ENCODE measurements around the gene SIK3. TPM values are rescaled to one million over a fixed set of nuclear protein-coding genes. Genes with fewer than 3 reads are reported as not detected.

The SIK3 gene
- total RNA-seq, 1 experiment from 2014 or later, result 31.4 TPM

- Histone ChIP-seq H3K23ac (ENCODE audit: insufficient read length, low read depth, low read length) (no peak overlapping the region), H3K79me2 (ENCODE audit: insufficient read depth, low read length) (peaks cover 6% of the 10 kb centered on the region; the same call in 1 of the 2 replicates), H3K4me1 (ENCODE audit: insufficient read depth, low read length) (peaks cover 8% of the 10 kb centered on the region; the same call in 1 of the 2 replicates), H3T11ph (ENCODE audit: low read length) (no peak overlapping the region), H4K8ac (replicated peaks; ENCODE audit: insufficient read length, low read depth, low read length) (no peak overlapping the region), H2BK15ac (ENCODE audit: low read depth, low read length) (no peak overlapping the region), H3K79me1 (ENCODE audit: insufficient read depth, low read depth, low read length, poor library complexity, severe bottlenecking) (no peaks in the 10 kb centered on the region), H3K27ac (ENCODE audit: insufficient read length, low read depth, low read length) (no peak overlapping the region), H3K9ac (ENCODE audit: extremely low read depth, insufficient read length, low read length) (no peak overlapping the region), H2BK5ac (ENCODE audit: insufficient read length, low read length) (no peak overlapping the region), H3K23me2 (ENCODE audit: insufficient read length, low read depth, low read length, poor library complexity, severe bottlenecking) (no peaks in the 10 kb centered on the region), H4K20me1 (ENCODE audit: control insufficient read depth, insufficient read depth, insufficient read length) (no peaks in the 10 kb centered on the region), H2AFZ (ENCODE audit: low read length) (no peak overlapping the region), H2AK5ac (ENCODE audit: insufficient read length, low read length) (no peak overlapping the region), H2BK20ac (ENCODE audit: low read depth, low read length, poor library complexity, severe bottlenecking) (no peak overlapping the region), H3K18ac (ENCODE audit: insufficient read length, low read depth, low read length) (no peak overlapping the region), H3K9me3 (ENCODE audit: control insufficient read depth, low read depth, low read length) (no peaks in the 10 kb centered on the region), H3K27me3 (ENCODE audit: insufficient read depth, low read length) (no peaks in the 10 kb centered on the region), H4K91ac (ENCODE audit: insufficient read length, low read depth, low read length) (no peak overlapping the region), H3K14ac (ENCODE audit: insufficient read depth, low read length) (no peak overlapping the region), H3K56ac (ENCODE audit: insufficient read length, low read depth, low read length) (no peak overlapping the region), H2BK120ac (ENCODE audit: low read depth, low read length, poor library complexity, severe bottlenecking) (no peak overlapping the region), H2BK12ac (ENCODE audit: insufficient read length, low read depth, low read length) (no peak overlapping the region), H3K4me2 (ENCODE audit: insufficient read depth, insufficient read length, low read length) (no peak overlapping the region), H3K4ac (ENCODE audit: low read depth, low read length) (no peak overlapping the region), H4K5ac (ENCODE audit: insufficient read length, low read depth, low read length) (no peak overlapping the region)
- Mint-ChIP-seq H3K9me3 (no peaks in the 10 kb centered on the region; a peak in 2 of 5 replicates), H3K27me3 (ENCODE audit: low read depth) (no peaks in the 10 kb centered on the region), H3K36me3 (ENCODE audit: insufficient read depth in 1 of 3, low read depth in 3 of 3) (peaks cover 0 to 5% (median 0%) of the 10 kb centered on the region in 3 experiments; a peak in 2 of 7 replicates), H3K4me1 (peaks cover 27 to 39% of the 10 kb centered on the region in 2 experiments), H3K27ac (peak overlapping the region in 1 of 3 experiments; percentile 82; a peak in 4 of 7 replicates), H3K4me3 (no peak overlapping the region)
- no peak for DNase-seq
- WGBS (ENCODE audit: extremely low coverage, insufficient read length, low lambda C conversion rate), result no CpG with 5 or more reads among the region's 5 CpGs
- TF ChIP-seq CTCF (conservative IDR thresholded peaks at IDR 0.05), result no peak
Observed at GRCh38 chr11:117072517-117073461, 25.4 kb downstream of the SIK3 start.
